B cell (primary cell): Measurements from ENCODE around the gene TMEM114.

ENCODE experiments used
- CTCF ChIP-seq: fragments of 200-600 bp; IDR thresholded peaks from one replicate; pipeline ENCODE4 v1.8.0; 2022; ENCODE audit warnings: antibody characterized with exemption, mild to moderate bottlenecking
- EZH2 ChIP-seq: IDR thresholded peaks from 2 replicates; pipeline ENCODE4 v1.6.1; 2012; ENCODE audit warnings: borderline replicate concordance, low read depth, mild to moderate bottlenecking, moderate library complexity, low read length; ENCODE audit not compliant: insufficient read depth, poor library complexity, severe bottlenecking

DNA sequence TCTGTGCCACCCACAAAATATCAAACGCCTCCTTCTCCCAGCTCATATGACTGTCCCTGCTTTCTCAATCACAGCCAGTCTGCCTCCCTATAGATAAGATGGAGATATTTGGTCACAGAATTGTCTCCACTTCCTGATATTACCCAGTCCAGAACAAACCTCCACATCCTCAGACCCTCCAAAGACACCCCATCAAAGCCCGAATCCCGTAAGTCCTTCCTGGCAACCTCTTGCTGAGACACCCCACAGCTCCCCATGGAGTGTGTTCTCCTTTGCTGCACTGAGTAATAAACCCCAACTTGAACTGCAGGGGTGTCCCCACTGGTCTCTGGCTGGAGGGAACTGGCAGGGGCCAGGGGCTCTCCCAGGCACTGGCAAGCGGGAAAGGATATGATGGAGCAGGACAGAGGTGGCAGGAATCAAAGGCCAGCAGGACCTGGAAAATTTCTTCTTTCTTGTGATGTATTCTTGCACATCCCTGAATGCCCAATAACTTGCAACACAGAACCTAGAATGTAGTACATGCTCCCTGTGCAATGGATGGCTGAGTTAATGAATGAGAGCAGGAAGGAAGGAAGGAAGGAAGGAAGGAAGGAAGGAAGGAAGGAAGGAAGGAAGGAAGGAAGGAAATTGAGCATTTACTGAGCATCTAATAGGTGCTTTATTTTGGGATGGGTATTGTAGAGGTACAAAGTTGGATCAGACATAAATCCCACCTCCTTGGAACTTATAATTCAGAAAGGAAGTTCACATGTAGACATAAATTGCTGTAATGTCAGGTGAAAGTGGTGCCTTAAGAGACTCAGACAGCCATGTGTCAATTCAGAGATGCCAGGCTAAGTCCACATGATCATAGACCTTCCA is 13.9 kb downstream of the TMEM114 start:
- TF ChIP-seq CTCF (no peak), EZH2 (no peak)
